Measurements from ENCODE around the gene ERI3. TPM values are rescaled to one million over a fixed set of nuclear protein-coding genes. Genes with fewer than 3 reads are reported as not detected.

The ERI3 gene
- total RNA-seq, 1 experiment from 2014 or later: 74.2 TPM

GRCh38 chr1:44220755-44221154 is 134.3 kb downstream of the ERI3 start:
- H3K9ac ChIP-seq (ENCODE audit: low read length): no peak overlapping the region
- H3K4me1 ChIP-seq (ENCODE audit: control insufficient read depth in 1 of 2, insufficient read depth in 2 of 2, low read length in 2 of 2): peaks cover 0 to 5% of the 10 kb centered on the region in 2 experiments; a peak in 1 of 4 replicates
- no peak overlapping the region for H3K4me2 ChIP-seq (ENCODE audit: low read length)
- ATAC-seq: no peak
- H3K79me2 ChIP-seq (ENCODE audit: insufficient read depth, low read length): no peaks in the 10 kb centered on the region
- CTCF ChIA-PET: interaction anchor here (1.2 kb wide), 1 partner anchor 378 kb away, joined by 3 read pairs; no protein-coding TSS in a partner anchor
- DNase-seq (ENCODE audit: low read depth, low spot score): no peak
- RAD21 ChIA-PET (ENCODE audit: low non-redundant PET in 1 of 2, low total read pairs in 2 of 2, uncharacterized antibody in 2 of 2, unreplicated experiment in 2 of 2): no interaction called here
- H3K9me3 ChIP-seq (ENCODE audit: control insufficient read depth in 1 of 2, insufficient read depth in 1 of 2, low read depth in 1 of 2, low read length in 2 of 2): no peaks in the 10 kb centered on the region
- no peak overlapping the region for H3K4me3 ChIP-seq (replicated peaks in 1 of 2; ENCODE audit: low read depth in 1 of 2, low read length in 2 of 2)
- H3K27ac ChIP-seq (ENCODE audit: low read depth, low read length): no peak overlapping the region
- no peaks in the 10 kb centered on the region for H4K20me1 ChIP-seq (ENCODE audit: insufficient read depth)
- TF ChIP-seq RAD21 (IDR thresholded peaks at IDR 0.05; ENCODE audit: low read depth): no peak
- TF ChIP-seq POLR2AphosphoS5 (IDR thresholded peaks at IDR 0.05; ENCODE audit: low read depth, low read length): 0 out of 2 replicates have a peak, but pooled peaks have one; percentile 10
- no peaks in the 10 kb centered on the region for H3K27me3 ChIP-seq (ENCODE audit: insufficient read depth, low read length)
- H3K9me2 ChIP-seq (ENCODE audit: insufficient read depth): no peaks in the 10 kb centered on the region
- POLR2A ChIA-PET: no interaction called here
- no peak overlapping the region for H2AFZ ChIP-seq (ENCODE audit: low read depth, low read length, poor library complexity, severe bottlenecking)
- intact Hi-C loops (cut with micrococcal nuclease): no loop called here
- BruUV-seq (replicated peaks): no TSS peak
- peaks cover 20 to 21% of the 10 kb centered on the region in 2 experiments for H3K36me3 ChIP-seq (ENCODE audit: control insufficient read depth in 1 of 2, insufficient read depth in 2 of 2, low read length in 2 of 2)

GRCh38 chr1:44220001-44220751 is 134.9 kb downstream of the ERI3 start:
- H3K79me2 ChIP-seq (ENCODE audit: insufficient read depth, low read length): no peaks in the 10 kb centered on the region
- H3K9ac ChIP-seq (ENCODE audit: low read length): no peak overlapping the region
- no peak overlapping the region for H3K4me3 ChIP-seq (replicated peaks in 1 of 2; ENCODE audit: low read depth in 1 of 2, low read length in 2 of 2)
- ChIA-PET CTCF (interaction anchor here (1.2 kb wide), 1 partner anchor 378 kb away, joined by 3 read pairs; no protein-coding TSS in a partner anchor), POLR2A (no interaction called here), RAD21 (ENCODE audit: low non-redundant PET in 1 of 2, low total read pairs in 2 of 2, uncharacterized antibody in 2 of 2, unreplicated experiment in 2 of 2) (no interaction called here)
- intact Hi-C loops (cut with micrococcal nuclease): no loop called here
- no peak overlapping the region for H3K4me2 ChIP-seq (ENCODE audit: low read length)
- H3K36me3 ChIP-seq (ENCODE audit: control insufficient read depth in 1 of 2, insufficient read depth in 2 of 2, low read length in 2 of 2): peaks cover 17 to 24% of the 10 kb centered on the region in 2 experiments
- H3K4me1 ChIP-seq (ENCODE audit: control insufficient read depth in 1 of 2, insufficient read depth in 2 of 2, low read length in 2 of 2): peaks cover 0 to 5% of the 10 kb centered on the region in 2 experiments; a peak in 1 of 4 replicates
- ATAC-seq (no peak), DNase-seq (ENCODE audit: low read depth, low spot score) (no peak)
- no peaks in the 10 kb centered on the region for H3K9me3 ChIP-seq (ENCODE audit: control insufficient read depth in 1 of 2, insufficient read depth in 1 of 2, low read depth in 1 of 2, low read length in 2 of 2)
- no TSS peak for BruUV-seq (replicated peaks)
- no peaks in the 10 kb centered on the region for H3K9me2 ChIP-seq (ENCODE audit: insufficient read depth)
- H3K27me3 ChIP-seq (ENCODE audit: insufficient read depth, low read length): no peaks in the 10 kb centered on the region
- no peak overlapping the region for H3K27ac ChIP-seq (ENCODE audit: low read depth, low read length)
- H2AFZ ChIP-seq (ENCODE audit: low read depth, low read length, poor library complexity, severe bottlenecking): no peak overlapping the region
- H4K20me1 ChIP-seq (ENCODE audit: insufficient read depth): no peaks in the 10 kb centered on the region
- no peak for TF ChIP-seq SP1 (IDR thresholded peaks at IDR 0.05; ENCODE audit: low read depth)
- no peak for TF ChIP-seq POLR2A (IDR thresholded peaks at IDR 0.05; ENCODE audit: borderline replicate concordance, extremely low read depth, insufficient read depth, insufficient read length)
- no peak for TF ChIP-seq REST (IDR thresholded peaks at IDR 0.05; ENCODE audit: low read depth)
- no peak for TF ChIP-seq CEBPB (IDR thresholded peaks at IDR 0.05; ENCODE audit: low read depth)
- no peak for TF ChIP-seq CBX3 (IDR thresholded peaks at IDR 0.05; ENCODE audit: low read depth)
- no peak for TF ChIP-seq ELF1 (IDR thresholded peaks at IDR 0.05; ENCODE audit: borderline replicate concordance, low read depth)
- no peak for TF ChIP-seq EZH2phosphoT487 (IDR thresholded peaks at IDR 0.05; ENCODE audit: borderline replicate concordance)
- no peak for TF ChIP-seq ATF3 (IDR thresholded peaks at IDR 0.05)
- no peak for TF ChIP-seq ZFX (IDR thresholded peaks at IDR 0.05)
- TF ChIP-seq POLR2AphosphoS5 (IDR thresholded peaks at IDR 0.05; ENCODE audit: low read depth, low read length): no peak
- no peak for TF ChIP-seq SRF (IDR thresholded peaks at IDR 0.05; ENCODE audit: low read depth)
- TF ChIP-seq ZBTB33 (IDR thresholded peaks at IDR 0.05; ENCODE audit: extremely low read depth, insufficient replicate concordance, low read length): no peak

All from HCT116 (cell line).